HG02763 (cell line): ENCODE measurements around the gene RPGR.

ENCODE experiments used
- ATAC-seq: cut with Tn5 transposase; IDR thresholded peaks from one replicate; pipeline ENCODE4 v1.9.1; 2021; ENCODE audit warnings: mild to moderate bottlenecking, moderate library complexity; ENCODE audit not compliant: unreplicated experiment

RPGR gene

DNA sequence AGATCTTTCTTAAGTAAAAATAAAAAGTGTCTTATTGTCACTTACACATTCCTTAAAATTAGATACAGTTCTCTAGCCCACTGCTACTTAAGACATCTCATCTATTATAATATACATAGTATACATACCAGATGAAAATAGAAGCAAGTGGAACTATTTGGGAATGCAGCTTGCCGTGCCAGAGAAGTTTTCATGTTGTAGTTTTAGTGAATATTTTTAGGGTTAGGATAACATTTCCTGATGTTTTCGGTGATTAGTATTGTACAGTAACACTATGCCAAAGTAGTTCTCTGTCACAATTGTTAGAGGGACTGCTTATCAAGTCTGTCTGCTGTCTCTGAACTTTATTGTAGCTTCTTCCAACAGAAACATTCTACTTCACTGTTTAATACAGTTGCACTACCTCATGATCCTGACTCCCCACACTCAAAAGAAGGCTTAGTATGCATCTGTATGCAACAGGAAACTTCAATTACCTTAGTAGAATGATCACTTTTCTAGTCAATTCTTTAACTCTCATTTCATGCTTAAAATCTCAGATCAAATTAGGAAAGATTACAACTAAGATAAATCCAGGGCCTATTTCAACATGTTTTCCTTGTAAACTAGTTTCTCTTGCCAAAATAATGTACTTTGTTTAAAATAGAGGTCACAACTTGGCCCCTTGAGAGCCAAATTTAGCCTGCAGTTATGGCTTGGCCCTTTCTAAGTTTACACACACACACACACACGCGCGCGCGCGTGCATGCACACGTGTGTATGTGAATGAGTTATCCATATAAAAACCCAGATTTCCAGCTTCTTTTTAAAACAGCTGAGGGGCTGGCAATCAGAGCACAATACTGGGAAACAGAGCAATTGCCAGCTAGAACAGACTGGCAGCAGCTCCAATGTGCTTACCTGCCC is 64.3 kb downstream of the RPGR start:
- ATAC-seq = no peak

DNA sequence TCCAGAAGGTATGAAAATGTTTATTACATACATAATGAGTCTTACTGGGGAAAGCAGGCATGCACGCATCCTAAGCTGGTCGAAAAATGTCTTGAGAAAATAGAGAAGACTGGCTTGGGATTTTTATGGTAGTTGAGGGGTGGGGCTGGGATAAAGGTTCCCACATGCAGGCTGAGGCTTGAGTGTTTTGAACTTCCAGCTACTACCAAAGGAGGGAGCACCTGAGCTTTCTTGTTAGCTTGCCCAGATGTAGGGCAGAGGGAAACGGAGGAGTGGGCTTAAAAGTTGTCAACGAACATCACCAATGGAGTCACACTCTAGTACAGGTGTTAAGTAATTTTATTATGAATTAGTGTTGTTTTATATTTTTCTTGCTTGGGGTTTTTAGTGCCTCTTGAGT is 67.1 kb downstream of the RPGR start:
- peak; percentile 60 for ATAC-seq

DNA sequence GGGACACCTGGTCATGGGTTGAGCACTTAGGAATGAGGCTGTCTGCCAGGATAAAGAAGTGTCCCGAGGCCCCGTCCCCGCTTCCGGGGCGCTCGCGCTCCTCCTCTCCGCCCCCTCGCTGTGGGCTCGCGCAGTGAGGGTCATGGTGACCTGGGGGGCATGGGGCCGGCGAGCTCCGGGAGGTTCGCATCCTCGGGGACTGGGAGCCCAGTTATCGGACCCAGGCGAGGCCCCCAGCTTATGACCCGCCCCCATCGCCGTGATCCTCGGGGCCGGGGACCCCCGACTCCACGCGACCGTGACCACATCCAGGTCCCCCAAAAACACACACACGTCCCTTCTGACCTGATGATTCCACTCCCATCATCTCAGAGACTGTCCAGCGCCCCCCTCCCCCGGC is 71.3 kb downstream of the RPGR start:
- no peak for ATAC-seq

DNA sequence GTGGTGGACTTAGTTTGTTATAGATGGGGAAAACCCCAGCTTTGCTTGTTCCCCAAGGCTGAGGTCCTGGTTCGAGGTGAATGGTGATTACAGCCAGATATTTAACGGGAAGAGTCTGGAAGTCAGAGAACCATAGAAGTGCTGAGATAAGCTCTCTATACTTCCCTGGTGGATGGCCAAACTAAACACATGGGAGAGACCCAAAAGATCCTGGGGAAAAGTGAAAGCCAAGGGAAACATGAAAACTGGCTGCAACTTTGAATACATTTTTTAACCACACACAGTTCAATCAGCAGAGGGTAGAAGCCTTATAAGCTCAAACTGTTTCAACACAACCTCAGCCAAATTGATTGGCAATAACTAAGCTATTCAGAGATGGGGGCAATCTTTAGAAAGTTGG is 77.3 kb downstream of the RPGR start:
- no peak for ATAC-seq

DNA sequence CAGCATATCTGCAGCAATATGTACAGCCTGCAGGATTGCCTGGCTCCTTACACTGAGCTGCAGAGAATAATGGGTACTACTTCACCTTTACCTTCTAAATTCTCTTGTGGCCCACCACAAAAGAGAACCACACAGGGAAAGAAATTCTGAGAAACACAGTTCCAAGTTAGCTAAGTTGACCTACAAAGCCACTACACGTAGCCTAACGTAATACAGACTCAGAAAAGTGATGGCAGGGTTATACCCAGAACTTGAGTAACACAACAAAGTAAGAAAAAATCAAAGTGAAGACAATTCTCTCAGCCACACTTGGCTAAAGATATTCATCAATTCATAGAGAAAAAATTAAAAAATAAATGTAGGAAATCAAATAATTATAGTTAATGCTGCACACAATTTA is 80.3 kb downstream of the RPGR start:
- ATAC-seq = no peak

DNA sequence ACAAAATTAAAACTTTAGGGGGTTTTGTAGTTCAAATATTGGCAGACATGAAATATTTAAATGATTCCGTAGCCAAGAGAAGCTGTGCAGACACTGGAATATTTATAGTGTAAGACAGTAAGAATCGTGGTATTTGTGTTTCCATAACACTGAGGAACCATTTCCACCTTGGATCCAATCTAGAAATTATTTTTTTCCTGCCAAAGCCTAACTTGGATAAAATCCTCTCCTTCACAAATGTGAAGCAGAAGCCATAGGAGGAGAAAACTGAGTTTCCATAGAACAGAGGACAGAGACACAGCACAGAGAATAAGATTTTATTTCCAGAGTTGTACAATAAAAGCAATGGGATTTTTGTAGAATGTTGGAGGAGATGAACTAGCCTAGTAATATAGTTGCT is 86.8 kb downstream of the RPGR start:
- ATAC-seq = no peak

DNA sequence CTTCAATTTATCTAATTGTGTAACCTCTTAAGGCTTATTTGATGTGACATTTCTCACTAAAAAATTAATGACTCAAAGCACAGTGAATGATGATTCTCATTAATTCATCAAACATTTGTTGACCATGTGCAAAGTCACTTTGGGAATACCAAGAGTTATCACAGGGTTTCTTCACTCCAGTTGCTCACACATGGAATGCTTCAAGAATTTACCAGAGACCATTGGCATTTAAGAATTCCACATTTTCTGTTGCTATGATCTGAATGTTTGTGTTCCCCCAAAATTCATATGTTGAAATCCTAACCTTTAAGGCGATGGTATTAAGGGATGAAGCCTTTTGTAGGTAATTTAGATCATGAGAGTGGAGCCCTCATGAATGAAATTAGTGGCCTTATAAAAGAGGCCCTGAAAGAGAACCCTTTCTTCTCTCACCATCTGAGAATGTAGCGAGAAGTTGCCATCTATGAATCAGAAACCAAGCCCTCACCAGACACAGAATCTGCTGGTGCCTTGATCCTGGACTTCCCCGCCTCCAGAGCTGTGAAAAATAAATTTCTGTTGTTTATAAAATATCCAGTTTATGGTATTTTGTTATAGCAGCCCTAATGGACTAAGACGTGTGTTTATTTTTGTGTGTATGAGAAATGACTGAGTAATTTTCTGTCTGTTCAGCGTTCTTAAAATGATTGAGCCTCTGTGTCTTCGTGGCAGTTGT is 90.3 kb downstream of the RPGR start:
- ATAC-seq = no peak

DNA sequence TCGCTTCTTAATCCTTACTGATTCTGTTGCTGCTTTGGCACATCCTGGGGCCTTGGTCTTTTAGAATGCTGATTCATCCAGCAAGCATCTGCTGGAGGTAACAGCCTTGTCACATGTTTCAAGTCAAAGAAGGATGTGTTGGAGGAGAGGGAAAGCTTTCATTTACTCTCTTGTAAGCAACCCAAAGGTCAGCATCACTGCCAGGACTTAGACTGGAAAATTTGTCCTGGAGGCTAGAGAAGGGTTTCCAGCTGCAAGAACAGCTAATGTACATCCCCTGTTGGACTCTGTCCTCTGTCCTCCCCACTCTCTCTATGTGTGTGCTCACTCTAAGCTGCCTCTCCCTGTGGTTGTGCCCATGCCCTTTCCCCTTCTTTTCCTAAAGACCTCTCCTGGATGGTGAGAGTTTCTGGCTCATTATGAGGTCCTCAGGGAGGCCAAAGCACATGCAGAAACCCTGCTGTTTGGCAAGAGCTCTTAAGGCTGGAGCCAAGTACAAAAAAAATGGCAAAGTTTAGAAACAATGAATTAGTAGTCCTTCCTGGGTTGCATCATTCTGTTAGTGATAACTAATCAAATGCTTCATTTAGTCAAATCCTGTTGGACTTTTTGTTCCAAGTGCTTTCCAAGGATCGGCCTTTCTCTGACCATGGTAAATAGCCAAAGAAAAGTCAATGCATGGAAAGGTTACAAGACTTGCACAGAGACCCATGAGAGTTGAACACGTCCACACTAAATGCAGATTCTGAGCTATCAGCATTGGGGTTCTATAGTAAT is 93.2 kb downstream of the RPGR start:
- ATAC-seq = no peak

DNA sequence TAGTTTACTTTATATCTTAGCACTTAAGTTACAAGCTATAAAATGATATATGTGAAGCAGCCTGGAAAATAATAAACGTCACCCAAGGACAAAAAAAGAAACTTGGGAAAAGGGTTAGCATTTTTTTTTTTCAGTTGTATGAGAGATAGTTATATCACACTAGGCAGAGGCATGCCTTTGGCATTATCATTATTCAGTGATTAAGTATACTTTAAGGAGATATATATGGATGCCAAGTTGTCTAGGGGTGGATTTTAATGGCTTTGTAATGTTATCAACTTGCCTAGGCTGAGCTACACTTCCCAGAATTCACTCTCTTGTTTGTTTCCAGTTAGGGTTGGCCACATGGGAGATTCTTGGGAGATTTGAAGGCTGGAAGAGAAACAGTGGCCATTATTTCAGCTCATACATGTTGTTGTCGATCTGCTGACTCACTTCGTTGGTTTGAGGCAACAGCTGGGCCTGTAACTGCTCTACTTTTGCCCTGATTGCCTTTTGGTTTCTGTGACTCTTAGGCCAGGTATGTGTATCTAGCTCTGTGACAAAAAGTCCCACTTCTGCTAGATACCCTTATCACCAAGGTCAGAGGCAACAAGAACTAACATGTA is 95.1 kb downstream of the RPGR start:
- no peak for ATAC-seq

DNA sequence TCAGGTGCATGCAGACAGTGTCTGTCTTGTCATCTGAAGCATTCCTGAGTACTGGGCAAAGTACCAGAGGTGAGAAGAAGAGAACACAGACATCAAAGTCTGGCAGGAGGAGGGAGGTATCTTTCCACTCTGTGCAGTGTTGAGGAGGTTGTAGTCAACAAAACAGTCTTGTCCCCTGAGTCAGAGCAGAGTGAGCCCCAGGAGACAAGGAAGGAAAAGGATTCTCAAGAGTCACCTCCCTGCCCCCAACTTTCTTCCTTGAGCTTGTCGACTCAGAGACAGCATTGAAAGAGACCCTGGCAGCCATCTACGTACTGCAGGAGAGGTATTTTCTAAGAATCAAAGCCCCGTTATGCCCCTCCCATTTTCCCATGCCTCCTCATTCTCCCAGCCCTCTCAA is 102.2 kb downstream of the RPGR start:
- ATAC-seq = no peak

DNA sequence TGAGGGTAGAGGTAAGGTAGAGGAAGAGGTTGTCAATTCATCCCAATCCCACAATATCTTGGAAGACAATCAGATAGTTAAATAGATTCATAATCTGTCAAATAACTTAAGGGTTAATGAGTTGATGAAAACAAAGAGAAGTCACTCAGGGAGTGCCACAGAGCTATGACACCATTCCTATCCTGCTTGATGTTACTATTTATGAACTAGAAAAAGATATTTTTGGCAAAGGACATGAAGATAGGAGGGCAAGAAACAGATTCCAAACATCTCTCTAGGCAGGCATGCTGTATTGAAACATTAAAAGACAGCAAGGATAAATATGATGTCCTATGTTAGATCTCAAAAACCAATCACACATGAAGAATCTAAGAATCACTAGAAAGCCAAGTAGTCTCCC is 103.1 kb downstream of the RPGR start:
- no peak for ATAC-seq

DNA sequence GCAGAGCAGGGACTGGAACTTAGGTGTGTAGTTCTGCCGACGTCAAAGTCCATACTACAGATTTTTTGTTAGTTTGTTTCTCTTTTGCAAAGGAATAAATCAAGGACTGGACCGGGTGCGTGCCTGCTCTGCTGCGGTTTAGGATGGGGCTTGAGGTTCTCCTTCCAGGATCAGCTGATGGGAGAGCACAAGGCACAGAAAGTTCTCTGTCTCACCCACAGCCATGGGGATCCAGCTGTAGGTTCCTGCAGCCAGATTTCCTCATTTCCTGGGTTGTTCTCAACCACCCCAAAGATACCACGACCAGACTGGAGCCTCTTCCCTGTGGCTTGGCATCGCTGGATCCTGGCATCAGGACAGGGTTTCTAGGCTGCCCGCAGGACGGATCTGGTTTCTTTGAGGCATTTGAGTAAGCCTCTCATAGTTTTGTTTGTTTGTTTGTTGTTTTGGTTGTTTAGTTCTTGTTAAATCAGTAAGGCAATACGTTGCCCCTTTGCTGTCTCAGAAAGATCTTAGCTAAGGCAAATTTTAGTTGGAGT is 105.8 kb downstream of the RPGR start:
- ATAC-seq = no peak

DNA sequence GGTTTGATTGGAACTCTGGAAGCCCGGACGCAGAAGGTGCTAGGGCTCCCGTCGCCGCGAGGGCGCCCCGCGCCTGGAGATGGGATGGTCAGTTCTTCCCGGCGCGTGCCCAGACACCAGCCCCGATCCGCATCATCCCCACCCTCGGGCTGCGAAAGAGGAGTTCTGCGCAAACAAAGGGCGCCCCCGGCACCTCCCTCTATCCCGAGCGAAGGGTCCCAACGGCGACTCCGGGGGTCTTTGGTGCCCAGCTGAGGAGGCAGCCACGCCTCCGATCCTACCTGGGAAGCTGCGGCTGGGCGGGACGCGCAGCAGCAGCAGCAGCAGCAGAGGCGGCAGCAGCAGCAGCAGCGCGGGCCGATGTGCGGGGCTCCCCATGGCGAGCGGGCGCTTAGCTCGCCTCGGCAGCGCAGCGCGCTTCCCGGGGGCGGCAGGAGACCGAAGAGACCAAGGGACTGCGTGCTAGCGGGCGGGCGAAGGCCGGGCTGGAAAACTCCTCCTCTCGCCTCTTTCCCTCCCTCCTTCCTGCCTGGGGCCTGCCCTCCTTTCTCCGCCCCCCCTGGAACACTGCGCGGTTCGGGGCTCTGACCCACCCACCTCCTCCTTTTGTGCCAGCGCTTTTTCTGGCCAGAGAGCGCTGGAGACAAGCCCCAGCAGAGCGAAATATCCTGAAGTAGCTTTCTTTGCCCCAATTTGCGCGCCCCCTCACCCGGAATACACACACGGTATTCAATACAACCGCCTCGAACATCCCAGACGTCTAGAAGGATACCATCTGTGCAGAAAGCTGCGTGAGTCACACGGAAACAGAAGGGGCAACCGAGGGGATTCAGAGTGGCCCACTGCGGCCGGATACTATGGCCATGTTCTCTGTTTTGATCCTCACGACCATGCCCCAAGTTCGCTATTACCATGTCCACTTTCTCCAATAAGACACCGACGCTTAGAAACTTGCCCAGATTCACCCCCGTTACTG is 106.6 kb downstream of the RPGR start, which contains the start of gene SRPX:
TSS of gene SRPX (minus strand) at position 457 of the 976 bp plus-strand sequence. CDS start at position 378, 79 bp downstream.
- ATAC-seq = no peak

DNA sequence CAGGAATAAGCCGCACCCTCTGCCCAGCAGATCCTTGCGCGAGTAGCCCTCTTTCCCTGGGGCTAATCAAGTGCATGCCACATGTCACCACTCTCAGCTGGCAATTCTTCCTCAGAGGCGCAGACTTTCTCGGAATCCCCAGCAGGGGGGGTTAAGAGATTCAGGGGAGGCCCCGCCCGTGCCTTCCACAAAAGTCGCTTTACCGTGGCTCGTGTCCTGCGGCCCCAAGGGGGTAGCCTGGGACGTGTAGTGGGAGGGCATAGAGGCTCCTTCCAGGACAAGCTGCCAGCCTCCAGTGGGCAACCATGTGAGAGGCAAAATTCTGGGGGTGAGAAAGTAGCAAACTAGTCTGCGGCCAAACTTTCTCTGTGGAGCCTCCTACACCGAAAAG is 107.3 kb downstream of the RPGR start:
- no peak for ATAC-seq
